Brain microvascular endothelial cell (primary cell): Measurements from ENCODE around the gene LSM2.

Experiments used
- DNase-seq: peaks from one replicate; pipeline ENCODE4 v3.0.0-alpha.2; 2020
- H3K27ac ChIP-seq: fragments of 250-450 bp; sonication (Bioruptor Pico); 2 replicates; pipeline ENCODE4 v1.5.1; 2020; ENCODE audit warnings: mild to moderate bottlenecking, moderate library complexity
- H3K27me3 ChIP-seq: fragments of 250-450 bp; sonication (Bioruptor Pico); replicated peaks from 2 replicates; pipeline ENCODE4 v1.5.1; 2020; ENCODE audit warnings: mild to moderate bottlenecking
- H3K36me3 ChIP-seq: fragments of 250-450 bp; sonication (Bioruptor Pico); replicated peaks from 2 replicates; pipeline ENCODE4 v1.5.1; 2020; ENCODE audit warnings: mild to moderate bottlenecking
- H3K4me3 ChIP-seq: 2 replicates; pipeline ENCODE4 v1.5.1; 2011; ENCODE audit warnings: low read depth, mild to moderate bottlenecking, control low read depth, low read length, moderate library complexity
- CTCF ChIP-seq: IDR thresholded peaks from 2 replicates; pipeline ENCODE4 v1.5.1; 2011; ENCODE audit warnings: low read depth, mild to moderate bottlenecking, moderate library complexity, low read length, control low read depth, inconsistent platforms; ENCODE audit errors: missing control alignments
- in situ Hi-C: cut with HindIII; loops from 2 replicates; pipeline ENCODE4 v1.10.0; 2017; ENCODE audit warnings: low sequenced_read_pairs, low pct_ligation_motif_present

The LSM2 gene

GRCh38 chr6:31778193-31778592, 28.6 kb downstream of the LSM2 start:
- H3K4me3 ChIP-seq: no peak overlapping the region
- peaks cover 58% of the 10 kb centered on the region for H3K36me3 ChIP-seq
- no peak overlapping the region for H3K27ac ChIP-seq
- in situ Hi-C loops: no loop called here
- TF ChIP-seq CTCF: no peak
- no peaks in the 10 kb centered on the region for H3K27me3 ChIP-seq
- no peak for DNase-seq

GRCh38 chr6:31777667-31778050, 29.1 kb downstream of the LSM2 start:
- in situ Hi-C loops: no loop called here
- TF ChIP-seq CTCF: no peak

GRCh38 chr6:31776989-31777666, 29.6 kb downstream of the LSM2 start, which contains the start of gene VWA7:
Gene VWA7 (minus strand): TSS chr6:31777328. CDS start chr6:31776779, 549 bp downstream.
- Histone ChIP-seq H3K4me3 (no peak within 1 kb of the TSS), H3K27me3 (no peaks in the 10 kb centered on the region), H3K36me3 (peaks cover 48% of the 10 kb centered on the region), H3K27ac (peak within 1 kb of the TSS; percentile 30)
- no peak for TF ChIP-seq CTCF
- peak; percentile 54 for DNase-seq
- in situ Hi-C loops: no loop called here

More at GRCh38 chr6:31777667-31778050, 29.1 kb downstream of the LSM2 start:
- Histone ChIP-seq H3K27me3 (no peaks in the 10 kb centered on the region), H3K36me3 (peaks cover 53% of the 10 kb centered on the region), H3K4me3 (no peak overlapping the region), H3K27ac (peak overlapping the region; percentile 30)
- DNase-seq: no peak

GRCh38 chr6:31776485-31776988, 30.2 kb downstream of the LSM2 start:
- no peak for DNase-seq
- in situ Hi-C loops: no loop called here
- no peak for TF ChIP-seq CTCF
- H3K27ac ChIP-seq: no peak overlapping the region
- no peaks in the 10 kb centered on the region for H3K27me3 ChIP-seq
- H3K36me3 ChIP-seq: peaks cover 42% of the 10 kb centered on the region
- no peak overlapping the region for H3K4me3 ChIP-seq

- Histone ChIP-seq H3K27ac (no peak overlapping the region), H3K27me3 (no peaks in the 10 kb centered on the region), H3K36me3 (peaks cover 35% of the 10 kb centered on the region), H3K4me3 (no peak overlapping the region)
- in situ Hi-C loops: no loop called here
- DNase-seq: no peak
- TF ChIP-seq CTCF: no peak
Measured at GRCh38 chr6:31775633-31776484, 30.9 kb downstream of the LSM2 start.
